T-helper 1 cell treated with Interleukin-12 subunit alpha and Interleukin-12 subunit beta and Interleukin-4 antibody, amounts not matched to agents 30 μg/mL and 1 μg/mL, for 36 hours (primary cell): ENCODE results near the gene AKAP13.

Experiments
- H3K27ac Mint-ChIP-seq: one replicate; pipeline ENCODE4 v1.8.0; 2021; ENCODE audit warnings: mild to moderate bottlenecking, mixed read lengths
- H3K27me3 Mint-ChIP-seq: one replicate; pipeline ENCODE4 v1.8.0; 2021; ENCODE audit warnings: low read depth, mixed read lengths
- H3K36me3 Mint-ChIP-seq: one replicate; pipeline ENCODE4 v1.8.0; 2021; ENCODE audit warnings: low read depth, mixed read lengths
- H3K4me1 Mint-ChIP-seq: one replicate; pipeline ENCODE4 v1.8.0; 2021; ENCODE audit warnings: low read depth, mixed read lengths
- H3K4me3 Mint-ChIP-seq: one replicate; pipeline ENCODE4 v1.8.0; 2021; ENCODE audit warnings: mild to moderate bottlenecking, moderate library complexity, mixed read lengths
- H3K9me3 Mint-ChIP-seq: one replicate; pipeline ENCODE4 v1.8.0; 2021; ENCODE audit warnings: mixed read lengths

Gene AKAP13

GRCh38 chr15:85591622-85592021 lies 211.2 kb downstream of the AKAP13 start:
- H3K4me3 Mint-ChIP-seq, result no peak overlapping the region
- no peaks in the 10 kb centered on the region for H3K9me3 Mint-ChIP-seq
- H3K4me1 Mint-ChIP-seq, result peaks cover 25% of the 10 kb centered on the region
- H3K27ac Mint-ChIP-seq, result no peak overlapping the region
- H3K36me3 Mint-ChIP-seq, result peaks cover 33% of the 10 kb centered on the region
- H3K27me3 Mint-ChIP-seq, result no peaks in the 10 kb centered on the region

GRCh38 chr15:85592148-85592547 lies 211.7 kb downstream of the AKAP13 start:
- peaks cover 30% of the 10 kb centered on the region for H3K36me3 Mint-ChIP-seq
- no peaks in the 10 kb centered on the region for H3K27me3 Mint-ChIP-seq
- no peaks in the 10 kb centered on the region for H3K9me3 Mint-ChIP-seq
- peaks cover 25% of the 10 kb centered on the region for H3K4me1 Mint-ChIP-seq
- H3K4me3 Mint-ChIP-seq, result no peak overlapping the region
- H3K27ac Mint-ChIP-seq, result no peak overlapping the region

GRCh38 chr15:85593809-85594445 lies 213.5 kb downstream of the AKAP13 start:
- no peaks in the 10 kb centered on the region for H3K27me3 Mint-ChIP-seq
- H3K9me3 Mint-ChIP-seq, result no peaks in the 10 kb centered on the region
- H3K4me3 Mint-ChIP-seq, result no peak overlapping the region
- H3K27ac Mint-ChIP-seq, result no peak overlapping the region
- peaks cover 29% of the 10 kb centered on the region for H3K4me1 Mint-ChIP-seq
- peaks cover 21% of the 10 kb centered on the region for H3K36me3 Mint-ChIP-seq

GRCh38 chr15:85595804-85596536 lies 215.6 kb downstream of the AKAP13 start:
- Mint-ChIP-seq H3K4me1 (peaks cover 38% of the 10 kb centered on the region), H3K4me3 (no peak overlapping the region), H3K36me3 (peaks cover 25% of the 10 kb centered on the region), H3K27me3 (no peaks in the 10 kb centered on the region), H3K27ac (peak overlapping the region; percentile 73), H3K9me3 (no peaks in the 10 kb centered on the region)

- peak overlapping the region; percentile 34 for H3K27ac Mint-ChIP-seq
- peaks cover 39% of the 10 kb centered on the region for H3K4me1 Mint-ChIP-seq
These were observed 216.9 kb downstream of the AKAP13 start for GRCh38 chr15:85597155-85597815.

GRCh38 chr15:85598219-85598618 lies 217.8 kb downstream of the AKAP13 start:
- Mint-ChIP-seq H3K27me3 (no peaks in the 10 kb centered on the region), H3K9me3 (no peaks in the 10 kb centered on the region), H3K27ac (peak overlapping the region; percentile 34), H3K4me1 (peaks cover 39% of the 10 kb centered on the region), H3K36me3 (peaks cover 30% of the 10 kb centered on the region), H3K4me3 (no peak overlapping the region)

More at GRCh38 chr15:85597155-85597815, 216.9 kb downstream of the AKAP13 start:
- Mint-ChIP-seq H3K9me3 (no peaks in the 10 kb centered on the region), H3K4me3 (no peak overlapping the region), H3K27me3 (no peaks in the 10 kb centered on the region), H3K36me3 (peaks cover 25% of the 10 kb centered on the region)

GRCh38 chr15:85598718-85599398 lies 218.5 kb downstream of the AKAP13 start:
- Mint-ChIP-seq H3K4me1 (peaks cover 41% of the 10 kb centered on the region), H3K4me3 (no peak overlapping the region), H3K27ac (no peak overlapping the region), H3K9me3 (no peaks in the 10 kb centered on the region), H3K36me3 (peaks cover 30% of the 10 kb centered on the region), H3K27me3 (no peaks in the 10 kb centered on the region)

GRCh38 chr15:85600001-85600400 lies 219.6 kb downstream of the AKAP13 start:
- H3K27ac Mint-ChIP-seq, result no peak overlapping the region
- H3K36me3 Mint-ChIP-seq, result peaks cover 34% of the 10 kb centered on the region
- H3K27me3 Mint-ChIP-seq, result no peaks in the 10 kb centered on the region
- H3K4me3 Mint-ChIP-seq, result no peak overlapping the region
- H3K4me1 Mint-ChIP-seq, result peaks cover 39% of the 10 kb centered on the region
- H3K9me3 Mint-ChIP-seq, result no peaks in the 10 kb centered on the region

GRCh38 chr15:85603160-85603559 lies 222.8 kb downstream of the AKAP13 start:
- H3K27me3 Mint-ChIP-seq, result no peaks in the 10 kb centered on the region
- H3K9me3 Mint-ChIP-seq, result no peaks in the 10 kb centered on the region
- H3K36me3 Mint-ChIP-seq, result peaks cover 29% of the 10 kb centered on the region
- no peak overlapping the region for H3K27ac Mint-ChIP-seq
- H3K4me3 Mint-ChIP-seq, result no peak overlapping the region
- H3K4me1 Mint-ChIP-seq, result peaks cover 28% of the 10 kb centered on the region

- no peaks in the 10 kb centered on the region for H3K27me3 Mint-ChIP-seq
- H3K27ac Mint-ChIP-seq, result no peak overlapping the region
- H3K9me3 Mint-ChIP-seq, result no peaks in the 10 kb centered on the region
- H3K36me3 Mint-ChIP-seq, result peaks cover 29% of the 10 kb centered on the region
- H3K4me1 Mint-ChIP-seq, result peaks cover 28% of the 10 kb centered on the region
- no peak overlapping the region for H3K4me3 Mint-ChIP-seq
These were observed 223.3 kb downstream of the AKAP13 start for GRCh38 chr15:85603703-85604102.

- H3K4me3 Mint-ChIP-seq, result no peak overlapping the region
- peaks cover 28% of the 10 kb centered on the region for H3K36me3 Mint-ChIP-seq
- H3K4me1 Mint-ChIP-seq, result peaks cover 25% of the 10 kb centered on the region
- H3K27ac Mint-ChIP-seq, result no peak overlapping the region
- no peaks in the 10 kb centered on the region for H3K9me3 Mint-ChIP-seq
- H3K27me3 Mint-ChIP-seq, result no peaks in the 10 kb centered on the region
These were observed 223.8 kb downstream of the AKAP13 start for GRCh38 chr15:85604194-85604593.

- Mint-ChIP-seq H3K4me1 (peaks cover 25% of the 10 kb centered on the region), H3K9me3 (no peaks in the 10 kb centered on the region), H3K36me3 (peaks cover 29% of the 10 kb centered on the region), H3K27me3 (no peaks in the 10 kb centered on the region), H3K4me3 (no peak overlapping the region), H3K27ac (no peak overlapping the region)
These were observed 226.3 kb downstream of the AKAP13 start for GRCh38 chr15:85606738-85607137.

GRCh38 chr15:85607141-85607806 lies 226.9 kb downstream of the AKAP13 start:
- H3K9me3 Mint-ChIP-seq, result no peaks in the 10 kb centered on the region
- H3K4me1 Mint-ChIP-seq, result peaks cover 25% of the 10 kb centered on the region
- H3K27ac Mint-ChIP-seq, result no peak overlapping the region
- no peak overlapping the region for H3K4me3 Mint-ChIP-seq
- H3K36me3 Mint-ChIP-seq, result peaks cover 30% of the 10 kb centered on the region
- no peaks in the 10 kb centered on the region for H3K27me3 Mint-ChIP-seq

GRCh38 chr15:85607842-85608241 lies 227.4 kb downstream of the AKAP13 start:
- Mint-ChIP-seq H3K4me3 (no peak overlapping the region), H3K27ac (no peak overlapping the region), H3K36me3 (peaks cover 25% of the 10 kb centered on the region)

More at GRCh38 chr15:85607842-85608241, 227.4 kb downstream of the AKAP13 start:
- H3K27me3 Mint-ChIP-seq, result no peaks in the 10 kb centered on the region
- H3K4me1 Mint-ChIP-seq, result peaks cover 25% of the 10 kb centered on the region
- H3K9me3 Mint-ChIP-seq, result no peaks in the 10 kb centered on the region
